ENCODE data around the gene CAMKK2.

DNA sequence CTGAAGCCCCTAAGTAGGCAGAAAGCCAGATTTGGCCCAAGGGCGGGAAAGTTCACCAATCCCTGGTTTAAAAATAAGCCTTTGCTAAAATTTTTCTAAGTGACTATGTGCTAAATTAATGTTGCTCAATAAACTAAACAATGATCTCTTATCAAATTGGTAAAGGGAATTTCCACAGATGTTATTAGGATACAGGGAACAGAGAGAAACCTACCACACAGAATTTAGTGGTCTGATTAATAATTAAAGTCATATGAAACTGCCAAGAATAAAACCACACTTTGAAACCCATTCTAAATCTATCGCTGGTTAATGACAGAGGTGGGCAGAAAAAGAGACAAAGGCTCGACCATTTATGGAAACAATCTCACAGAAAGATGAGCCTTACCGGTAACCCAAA is 33.7 kb upstream of the CAMKK2 start:
- TF ChIP-seq, protein P1, sequence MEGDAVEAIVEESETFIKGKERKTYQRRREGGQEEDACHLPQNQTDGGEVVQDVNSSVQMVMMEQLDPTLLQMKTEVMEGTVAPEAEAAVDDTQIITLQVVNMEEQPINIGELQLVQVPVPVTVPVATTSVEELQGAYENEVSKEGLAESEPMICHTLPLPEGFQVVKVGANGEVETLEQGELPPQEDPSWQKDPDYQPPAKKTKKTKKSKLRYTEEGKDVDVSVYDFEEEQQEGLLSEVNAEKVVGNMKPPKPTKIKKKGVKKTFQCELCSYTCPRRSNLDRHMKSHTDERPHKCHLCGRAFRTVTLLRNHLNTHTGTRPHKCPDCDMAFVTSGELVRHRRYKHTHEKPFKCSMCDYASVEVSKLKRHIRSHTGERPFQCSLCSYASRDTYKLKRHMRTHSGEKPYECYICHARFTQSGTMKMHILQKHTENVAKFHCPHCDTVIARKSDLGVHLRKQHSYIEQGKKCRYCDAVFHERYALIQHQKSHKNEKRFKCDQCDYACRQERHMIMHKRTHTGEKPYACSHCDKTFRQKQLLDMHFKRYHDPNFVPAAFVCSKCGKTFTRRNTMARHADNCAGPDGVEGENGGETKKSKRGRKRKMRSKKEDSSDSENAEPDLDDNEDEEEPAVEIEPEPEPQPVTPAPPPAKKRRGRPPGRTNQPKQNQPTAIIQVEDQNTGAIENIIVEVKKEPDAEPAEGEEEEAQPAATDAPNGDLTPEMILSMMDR (IDR thresholded peaks at IDR 0.05; ENCODE audit: low read depth, low read length), result no peak
- TF ChIP-seq POLR2A (IDR thresholded peaks at IDR 0.05; ENCODE audit: extremely low read depth, insufficient read length), result no peak
- TF ChIP-seq, protein P2, sequence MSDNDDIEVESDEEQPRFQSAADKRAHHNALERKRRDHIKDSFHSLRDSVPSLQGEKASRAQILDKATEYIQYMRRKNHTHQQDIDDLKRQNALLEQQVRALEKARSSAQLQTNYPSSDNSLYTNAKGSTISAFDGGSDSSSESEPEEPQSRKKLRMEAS (IDR thresholded peaks at IDR 0.05; ENCODE audit: low read depth, low read length), result no peak

All from NB4 (cell line).